Gastrocnemius medialis (tissue), 4 donors: ENCODE results near the gene PRKCH.

Source experiments
- CTCF ChIP-seq, 5 experiments: fragments of 450-650 bp in 3 of 5; fragments of 200-600 bp in 2 of 5; sonication (generic) in 2 of 5; IDR thresholded peaks in 4 of 5; conservative IDR thresholded peaks in 1 of 5; 1 replicate in 4 of 5; 2 replicates in 1 of 5; pipeline ENCODE4 v1.5.1; 2016 to 2019; ENCODE audit warnings: antibody characterized with exemption in 5 of 5, mild to moderate bottlenecking in 3 of 5, moderate library complexity in 3 of 5
- POLR2A ChIP-seq, 2 donors: fragments of 450-650 bp; IDR thresholded peaks; one replicate each; pipeline ENCODE4 v1.6.1; 2017; ENCODE audit warnings: antibody characterized with exemption in 2 of 2, mild to moderate bottlenecking in 2 of 2, moderate library complexity in 2 of 2

DNA sequence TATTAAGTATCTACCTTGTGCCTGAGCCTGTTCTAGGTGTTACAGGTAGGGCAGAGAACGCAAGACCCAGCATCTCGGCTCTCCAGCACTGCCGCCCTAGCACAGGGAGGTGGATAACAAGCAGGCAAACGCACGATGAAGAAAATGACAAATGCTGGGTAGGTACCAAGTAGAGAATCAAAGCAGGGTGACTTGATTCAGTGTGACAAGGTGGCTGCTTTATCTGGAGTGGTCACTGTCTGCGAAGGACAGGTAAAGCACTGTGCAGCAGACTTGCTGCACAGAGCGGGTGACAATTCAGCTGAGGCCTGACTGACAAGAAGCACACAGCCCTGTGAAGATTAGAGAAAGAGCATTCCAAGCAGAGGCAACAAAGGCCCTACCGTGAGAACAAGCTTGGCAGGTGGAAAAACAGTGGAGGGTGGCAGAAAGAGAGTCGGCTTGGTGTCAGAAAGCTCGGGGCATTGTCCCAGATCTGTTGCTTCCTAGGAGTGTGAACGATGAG is 12.9 kb downstream of the PRKCH start:
- TF ChIP-seq CTCF (IDR thresholded peaks at IDR 0.05 in 4 of 5, conservative IDR thresholded peaks at IDR 0.05 in 1 of 5) (no peak), POLR2A (IDR thresholded peaks at IDR 0.05) (no peak)
